Activated CD4-positive, CD25-positive, alpha-beta regulatory T cell (primary cell): ENCODE measurements around the gene INPPL1.

Experiments used
- DNase-seq, 4 experiments: peaks; one replicate each; lab custom pipeline; 2025; lab: John Stamatoyannopoulos, UW

INPPL1 gene

GRCh38 chr11:72231396-72232259 lies 7.1 kb downstream of the INPPL1 start:
- no peak for DNase-seq

GRCh38 chr11:72232260-72233055 lies 7.9 kb downstream of the INPPL1 start:
- no peak for DNase-seq

GRCh38 chr11:72233056-72233772 lies 8.6 kb downstream of the INPPL1 start:
- no peak for DNase-seq

GRCh38 chr11:72233773-72234513 lies 9.4 kb downstream of the INPPL1 start:
- no peak for DNase-seq

- DNase-seq = no peak
Measured at GRCh38 chr11:72234514-72234830, 9.9 kb downstream of the INPPL1 start.

- DNase-seq = no peak
Measured at GRCh38 chr11:72234920-72235319, 10.4 kb downstream of the INPPL1 start.

- DNase-seq = no peak
Measured at GRCh38 chr11:72235351-72236057, 10.9 kb downstream of the INPPL1 start.

GRCh38 chr11:72236083-72236697 lies 11.6 kb downstream of the INPPL1 start:
- no peak for DNase-seq

GRCh38 chr11:72236774-72237111 lies 12.2 kb downstream of the INPPL1 start:
- DNase-seq = no peak

GRCh38 chr11:72237112-72237931 lies 12.8 kb downstream of the INPPL1 start:
- DNase-seq = no peak

GRCh38 chr11:72238040-72238450 lies 13.5 kb downstream of the INPPL1 start:
- peak in 1 of 4 experiments; percentile 36 for DNase-seq

GRCh38 chr11:72238492-72239312 lies 14.1 kb downstream of the INPPL1 start:
- DNase-seq = no peak

- no peak for DNase-seq
Measured at GRCh38 chr11:72239313-72239848, 14.8 kb downstream of the INPPL1 start.

- DNase-seq = no peak
Measured at GRCh38 chr11:72239849-72240460, 15.4 kb downstream of the INPPL1 start.

- DNase-seq = no peak
Measured at GRCh38 chr11:72240461-72241290, 16.1 kb downstream of the INPPL1 start.

GRCh38 chr11:72241291-72241781 lies 16.8 kb downstream of the INPPL1 start:
- no peak for DNase-seq

- DNase-seq = no peak
Measured at GRCh38 chr11:72242141-72242540, 17.6 kb downstream of the INPPL1 start.
